Neural progenitor cell (in vitro differentiated cells): ENCODE data around the gene ZNF610.

Source experiments
- CTCF ChIP-seq: fragments of 200-600 bp; sonication (generic); IDR thresholded peaks from 2 replicates; pipeline ENCODE4 v1.5.1; 2017; ENCODE audit warnings: antibody characterized with exemption, mild to moderate bottlenecking
- EZH2 ChIP-seq: fragments of 200-600 bp; sonication (generic); IDR thresholded peaks from 2 replicates; pipeline ENCODE4 v1.6.1; 2017; ENCODE audit warnings: antibody characterized with exemption, mild to moderate bottlenecking, moderate library complexity

GRCh38 chr19:52331757-52332156, 4.3 kb upstream of the ZNF610 start:
- no peak for TF ChIP-seq CTCF
- TF ChIP-seq EZH2: no peak
